ENCODE measurements around the gene GMDS.

GMDS gene

GRCh38 chr6:1777921-1778685 is 467.3 kb downstream of the GMDS start:
- TF ChIP-seq CTCF (IDR thresholded peaks at IDR 0.05; ENCODE audit: extremely low read depth, missing control alignments), result no peak
- no peak for DNase-seq (ENCODE audit: low spot score)

GRCh38 chr6:1775441-1775840 is 470.0 kb downstream of the GMDS start:
- DNase-seq (ENCODE audit: low spot score), result no peak
- no peak for TF ChIP-seq CTCF (IDR thresholded peaks at IDR 0.05; ENCODE audit: extremely low read depth, missing control alignments)

- DNase-seq (ENCODE audit: low spot score), result no peak
- TF ChIP-seq CTCF (IDR thresholded peaks at IDR 0.05; ENCODE audit: extremely low read depth, missing control alignments), result no peak
These were observed 471.0 kb downstream of the GMDS start for GRCh38 chr6:1774226-1774915.

- TF ChIP-seq CTCF (IDR thresholded peaks at IDR 0.05; ENCODE audit: extremely low read depth, missing control alignments), result no peak
- no peak for DNase-seq (ENCODE audit: low spot score)
These were observed 471.7 kb downstream of the GMDS start for GRCh38 chr6:1773700-1774099.

- DNase-seq (ENCODE audit: low spot score), result no peak
- no peak for TF ChIP-seq CTCF (IDR thresholded peaks at IDR 0.05; ENCODE audit: extremely low read depth, missing control alignments)
These were observed 474.3 kb downstream of the GMDS start for GRCh38 chr6:1770968-1771723.

DNA sequence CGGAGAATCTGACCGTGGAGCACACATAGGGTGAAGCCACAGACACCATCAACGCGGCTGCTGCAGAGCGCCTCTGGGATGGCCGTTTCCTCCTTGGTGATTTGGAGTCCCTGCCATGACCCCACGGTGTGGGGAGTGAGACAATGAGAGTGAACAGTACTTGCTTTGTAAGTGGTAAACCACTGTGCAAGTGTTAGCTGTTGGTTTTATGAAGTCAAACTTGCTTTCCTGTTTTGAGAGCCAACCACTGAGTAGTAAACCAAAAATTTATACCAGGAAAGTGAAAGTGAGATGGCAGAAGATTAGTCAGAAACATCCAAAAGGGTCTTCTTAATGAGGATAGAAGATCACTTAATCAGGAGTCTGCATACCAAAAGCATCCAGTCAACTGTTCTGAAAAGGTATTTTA is 475.0 kb downstream of the GMDS start:
- DNase-seq (ENCODE audit: low spot score), result peak; percentile 33
- TF ChIP-seq CTCF (IDR thresholded peaks at IDR 0.05; ENCODE audit: extremely low read depth, missing control alignments), result no peak

Data from GM20000 (cell line).